ENCODE data around the gene SLC26A2. TPM values are rescaled to one million over a fixed set of nuclear protein-coding genes. Genes with fewer than 3 reads are reported as not detected.
"Not testable (repeated sequence)": the region's sequence is repeated elsewhere in the genome, so short reads cannot be mapped to it uniquely, and the experiment has no call there.

The SLC26A2 gene
- total and polyA plus RNA-seq, 7 donors: 6.4 to 88.8 (median 12.1) TPM

- Histone ChIP-seq H3K4me3 (no peak overlapping the region), H3K36me3 (no peaks in the 10 kb centered on the region), H3K4me1 (no peaks in the 10 kb centered on the region), H3K27ac (no peak overlapping the region), H3K27me3 (no peaks in the 10 kb centered on the region), H3K9me3 (no peaks in the 10 kb centered on the region)
- DNase-seq: no peak
- WGBS, 2 donors: 77 to 80% methylated on average over 9 of the region's 9 CpGs
- TF ChIP-seq POLR2A (IDR thresholded peaks at IDR 0.05): no peak
- TF ChIP-seq EP300 (IDR thresholded peaks at IDR 0.05): no peak
- no peak for TF ChIP-seq CTCF (IDR thresholded peaks at IDR 0.05)
- TF ChIP-seq POLR2AphosphoS5 (IDR thresholded peaks at IDR 0.05): no peak
- intact Hi-C loops (cut with DNase I): no loop called here
Observed at GRCh38 chr5:149940077-149940574, 20.4 kb upstream of the SLC26A2 start.

GRCh38 chr5:149940941-149941644 lies 19.5 kb upstream of the SLC26A2 start:
- H3K4me3 ChIP-seq: no peak overlapping the region
- no peak for TF ChIP-seq EP300 (IDR thresholded peaks at IDR 0.05)
- TF ChIP-seq POLR2A (IDR thresholded peaks at IDR 0.05): no peak
- no peak for TF ChIP-seq POLR2AphosphoS5 (IDR thresholded peaks at IDR 0.05)
- no peaks in the 10 kb centered on the region for H3K27me3 ChIP-seq
- H3K9me3 ChIP-seq: no peaks in the 10 kb centered on the region
- intact Hi-C loops (cut with DNase I): no loop called here
- no peaks in the 10 kb centered on the region for H3K36me3 ChIP-seq
- H3K27ac ChIP-seq: no peak overlapping the region
- DNase-seq: no peak
- H3K4me1 ChIP-seq: no peaks in the 10 kb centered on the region
- WGBS, 2 donors: 61 to 78% methylated on average over 5 of the region's 5 CpGs

GRCh38 chr5:149941795-149942194 lies 18.8 kb upstream of the SLC26A2 start:
- intact Hi-C loops (cut with DNase I): no loop called here
- WGBS, 2 donors: 92 to 93% methylated on average over 4 of the region's 4 CpGs

GRCh38 chr5:149942199-149942598 lies 18.4 kb upstream of the SLC26A2 start:
- intact Hi-C loops (cut with DNase I): no loop called here
- Histone ChIP-seq H3K27me3 (no peaks in the 10 kb centered on the region), H3K4me1 (no peaks in the 10 kb centered on the region), H3K4me3 (no peak overlapping the region), H3K27ac (no peak overlapping the region), H3K9me3 (no peaks in the 10 kb centered on the region), H3K36me3 (no peaks in the 10 kb centered on the region)
- WGBS, 2 donors: 69 to 90% methylated on average over 2 of the region's 2 CpGs
- TF ChIP-seq CTCF (IDR thresholded peaks at IDR 0.05) (no peak), EP300 (IDR thresholded peaks at IDR 0.05) (no peak), POLR2A (IDR thresholded peaks at IDR 0.05) (no peak), POLR2AphosphoS5 (IDR thresholded peaks at IDR 0.05) (no peak)
- no peak for DNase-seq

More at GRCh38 chr5:149941795-149942194, 18.8 kb upstream of the SLC26A2 start:
- H3K4me3 ChIP-seq: no peak overlapping the region
- DNase-seq: no peak
- no peaks in the 10 kb centered on the region for H3K9me3 ChIP-seq
- no peaks in the 10 kb centered on the region for H3K36me3 ChIP-seq
- no peaks in the 10 kb centered on the region for H3K27me3 ChIP-seq
- TF ChIP-seq EP300 (IDR thresholded peaks at IDR 0.05): no peak
- H3K27ac ChIP-seq: no peak overlapping the region
- H3K4me1 ChIP-seq: no peaks in the 10 kb centered on the region

- intact Hi-C loops (cut with DNase I); H3K4me3 ChIP-seq; H3K27ac ChIP-seq; H3K36me3 ChIP-seq; H3K9me3 ChIP-seq; H3K27me3 ChIP-seq; DNase-seq; H3K4me1 ChIP-seq: not testable (repeated sequence)
- 17 to 54% methylated on average over 4 of the region's 4 CpGs for WGBS, 2 donors
Observed at GRCh38 chr5:149942741-149943169, 17.8 kb upstream of the SLC26A2 start.

- H3K4me3 ChIP-seq; DNase-seq; H3K36me3 ChIP-seq; H3K4me1 ChIP-seq; H3K9me3 ChIP-seq; H3K27me3 ChIP-seq; intact Hi-C loops (cut with DNase I); H3K27ac ChIP-seq: not testable (repeated sequence)
- WGBS, 2 donors: 68 to 84% methylated on average over 6 of the region's 6 CpGs
Observed at GRCh38 chr5:149943177-149943949, 17.2 kb upstream of the SLC26A2 start.

Data from sigmoid colon (tissue), 7 donors.